ENCODE measurements around the gene HNRNPF.
A peak's percentile ranks its signal among the peaks of the same experiment; 100 is the strongest.

Gene HNRNPF

GRCh38 chr10:43371418-43371817 lies 37.6 kb downstream of the HNRNPF start, which contains the start of gene FXYD4:
FXYD4 (plus strand) TSS chr10:43371636; CDS start chr10:43373747, 2,111 bp downstream.
- no peak for TF ChIP-seq CTCF (IDR thresholded peaks at IDR 0.05; ENCODE audit: borderline replicate concordance, control extremely low read depth, extremely low read depth, insufficient read depth, missing control alignments)
- in situ Hi-C loops (cut with MboI; ENCODE audit: low sequenced_read_pairs, unreplicated experiment) = no loop called here
- no peak for DNase-seq (ENCODE audit: low spot score)

- in situ Hi-C loops (cut with MboI; ENCODE audit: low sequenced_read_pairs, unreplicated experiment) = no loop called here
- TF ChIP-seq CTCF (IDR thresholded peaks at IDR 0.05; ENCODE audit: borderline replicate concordance, control extremely low read depth, extremely low read depth, insufficient read depth, missing control alignments) = no peak
- no peak for DNase-seq (ENCODE audit: low spot score)
Observed at GRCh38 chr10:43370671-43371215, 38.2 kb downstream of the HNRNPF start.

GRCh38 chr10:43369921-43370320 lies 39.1 kb downstream of the HNRNPF start:
- TF ChIP-seq CTCF (IDR thresholded peaks at IDR 0.05; ENCODE audit: borderline replicate concordance, control extremely low read depth, extremely low read depth, insufficient read depth, missing control alignments) = no peak
- DNase-seq (ENCODE audit: low spot score) = no peak
- in situ Hi-C loops (cut with MboI; ENCODE audit: low sequenced_read_pairs, unreplicated experiment) = no loop called here

GRCh38 chr10:43365001-43365400 lies 44.0 kb downstream of the HNRNPF start:
- no peak for TF ChIP-seq CTCF (IDR thresholded peaks at IDR 0.05; ENCODE audit: borderline replicate concordance, control extremely low read depth, extremely low read depth, insufficient read depth, missing control alignments)
- no peak for DNase-seq (ENCODE audit: low spot score)
- in situ Hi-C loops (cut with MboI; ENCODE audit: low sequenced_read_pairs, unreplicated experiment) = no loop called here

- peak; percentile 98 for DNase-seq (ENCODE audit: low spot score)
- TF ChIP-seq CTCF (IDR thresholded peaks at IDR 0.05; ENCODE audit: borderline replicate concordance, control extremely low read depth, extremely low read depth, insufficient read depth, missing control alignments) = peak; percentile 56
Observed at GRCh38 chr10:43362191-43362839, 46.7 kb downstream of the HNRNPF start.

GRCh38 chr10:43361547-43362190 lies 47.3 kb downstream of the HNRNPF start:
- DNase-seq (ENCODE audit: low spot score) = no peak
- in situ Hi-C loops (cut with MboI; ENCODE audit: low sequenced_read_pairs, unreplicated experiment) = no loop called here
- no peak for TF ChIP-seq CTCF (IDR thresholded peaks at IDR 0.05; ENCODE audit: borderline replicate concordance, control extremely low read depth, extremely low read depth, insufficient read depth, missing control alignments)

More at GRCh38 chr10:43362191-43362839, 46.7 kb downstream of the HNRNPF start:
- in situ Hi-C loops (cut with MboI; ENCODE audit: low sequenced_read_pairs, unreplicated experiment) = no loop called here

All from GM13976 (cell line).